ENCODE measurements around the gene RNF150. TPM values are rescaled to one million over a fixed set of nuclear protein-coding genes. Genes with fewer than 3 reads are reported as not detected.

Gene RNF150
- total RNA-seq, 1 experiment from 2014 or later, result 0.14 TPM

- CTCF ChIA-PET, result no interaction called here
- no TSS peak for BruUV-seq (replicated peaks)
- Mint-ChIP-seq H3K27me3 (ENCODE audit: insufficient read depth, unreplicated experiment) (peaks cover 6% of the 10 kb centered on the region), H3K36me3 (ENCODE audit: insufficient read depth, unreplicated experiment) (no peaks in the 10 kb centered on the region), H3K4me1 (ENCODE audit: low read depth, unreplicated experiment) (peaks cover 6% of the 10 kb centered on the region), H3K27ac (ENCODE audit: unreplicated experiment) (no peak overlapping the region), H3K9me3 (ENCODE audit: unreplicated experiment) (no peaks in the 10 kb centered on the region), H3K4me3 (ENCODE audit: unreplicated experiment) (no peak overlapping the region)
- H3K9me3 ChIP-seq, result no peaks in the 10 kb centered on the region
- POLR2A ChIA-PET, result no interaction called here
- no peak overlapping the region for H3K4me3 ChIP-seq (ENCODE audit: low read depth, low read length)
- H3K27me3 ChIP-seq (replicated peaks; ENCODE audit: control insufficient read depth, insufficient read depth, low read length), result no peaks in the 10 kb centered on the region
- intact Hi-C loops (cut with micrococcal nuclease; ENCODE audit: unreplicated experiment), result no loop called here
- no peak for DNase-seq
- H3K36me3 ChIP-seq (ENCODE audit: control insufficient read depth, insufficient read depth, low read length), result no peaks in the 10 kb centered on the region
- TF ChIP-seq, protein P1, sequence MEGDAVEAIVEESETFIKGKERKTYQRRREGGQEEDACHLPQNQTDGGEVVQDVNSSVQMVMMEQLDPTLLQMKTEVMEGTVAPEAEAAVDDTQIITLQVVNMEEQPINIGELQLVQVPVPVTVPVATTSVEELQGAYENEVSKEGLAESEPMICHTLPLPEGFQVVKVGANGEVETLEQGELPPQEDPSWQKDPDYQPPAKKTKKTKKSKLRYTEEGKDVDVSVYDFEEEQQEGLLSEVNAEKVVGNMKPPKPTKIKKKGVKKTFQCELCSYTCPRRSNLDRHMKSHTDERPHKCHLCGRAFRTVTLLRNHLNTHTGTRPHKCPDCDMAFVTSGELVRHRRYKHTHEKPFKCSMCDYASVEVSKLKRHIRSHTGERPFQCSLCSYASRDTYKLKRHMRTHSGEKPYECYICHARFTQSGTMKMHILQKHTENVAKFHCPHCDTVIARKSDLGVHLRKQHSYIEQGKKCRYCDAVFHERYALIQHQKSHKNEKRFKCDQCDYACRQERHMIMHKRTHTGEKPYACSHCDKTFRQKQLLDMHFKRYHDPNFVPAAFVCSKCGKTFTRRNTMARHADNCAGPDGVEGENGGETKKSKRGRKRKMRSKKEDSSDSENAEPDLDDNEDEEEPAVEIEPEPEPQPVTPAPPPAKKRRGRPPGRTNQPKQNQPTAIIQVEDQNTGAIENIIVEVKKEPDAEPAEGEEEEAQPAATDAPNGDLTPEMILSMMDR (IDR thresholded peaks at IDR 0.05; ENCODE audit: insufficient read depth in 1 of 2, low read depth in 1 of 2, low read length in 1 of 2, severe bottlenecking in 1 of 2, unreplicated experiment in 1 of 2), result no peak
- peaks cover 7% of the 10 kb centered on the region; the same call in 1 of the 2 replicates for H3K4me1 ChIP-seq
These were observed 261.9 kb downstream of the RNF150 start for GRCh38 chr4:140871368-140871767.

DNA sequence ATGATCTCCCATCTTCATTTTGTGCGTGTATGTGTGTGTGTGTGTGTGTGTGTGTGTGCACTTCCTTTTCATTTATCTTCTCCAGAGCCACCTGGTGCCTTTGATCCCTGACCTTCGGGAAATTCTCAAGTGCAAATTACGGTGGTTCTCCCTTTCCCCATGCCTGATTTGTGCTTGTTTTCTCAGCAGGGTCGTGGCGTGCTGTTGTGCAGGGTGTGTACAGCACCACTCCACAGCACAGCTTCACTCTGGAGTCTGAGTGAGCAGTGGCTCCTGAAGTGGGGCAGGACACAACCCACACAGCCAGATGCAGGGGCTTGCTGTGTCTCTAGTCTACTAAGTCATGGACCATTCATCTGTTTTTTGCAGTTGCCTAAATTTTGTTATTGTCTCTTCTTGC is 262.8 kb downstream of the RNF150 start:
- TF ChIP-seq, protein P1 (IDR thresholded peaks at IDR 0.05; ENCODE audit: insufficient read depth in 1 of 2, low read depth in 1 of 2, low read length in 1 of 2, severe bottlenecking in 1 of 2, unreplicated experiment in 1 of 2), result no peak
- peaks cover 7% of the 10 kb centered on the region; the same call in 1 of the 2 replicates for H3K4me1 ChIP-seq
- H3K4me1 Mint-ChIP-seq (ENCODE audit: low read depth, unreplicated experiment), result peaks cover 6% of the 10 kb centered on the region
- no peak overlapping the region for H3K4me3 ChIP-seq (ENCODE audit: low read depth, low read length)
- no peaks in the 10 kb centered on the region for H3K9me3 Mint-ChIP-seq (ENCODE audit: unreplicated experiment)
- no peak for DNase-seq
- H3K4me3 Mint-ChIP-seq (ENCODE audit: unreplicated experiment), result no peak overlapping the region
- no peaks in the 10 kb centered on the region for H3K36me3 ChIP-seq (ENCODE audit: control insufficient read depth, insufficient read depth, low read length)
- no peak overlapping the region for H3K27ac Mint-ChIP-seq (ENCODE audit: unreplicated experiment)
- H3K36me3 Mint-ChIP-seq (ENCODE audit: insufficient read depth, unreplicated experiment), result no peaks in the 10 kb centered on the region
- no peaks in the 10 kb centered on the region for H3K9me3 ChIP-seq
- no peaks in the 10 kb centered on the region for H3K27me3 ChIP-seq (replicated peaks; ENCODE audit: control insufficient read depth, insufficient read depth, low read length)
- BruUV-seq (replicated peaks), result no TSS peak
- ChIA-PET POLR2A (no interaction called here), CTCF (interaction anchor here (1.1 to 1.5 kb wide), 2 partner anchors 14 to 114 kb away, joined by 4 to 9 read pairs; partner anchors contain the start of gene TBC1D9)
- intact Hi-C loops (cut with micrococcal nuclease; ENCODE audit: unreplicated experiment), result no loop called here
- peaks cover 5% of the 10 kb centered on the region for H3K27me3 Mint-ChIP-seq (ENCODE audit: insufficient read depth, unreplicated experiment)

DNA sequence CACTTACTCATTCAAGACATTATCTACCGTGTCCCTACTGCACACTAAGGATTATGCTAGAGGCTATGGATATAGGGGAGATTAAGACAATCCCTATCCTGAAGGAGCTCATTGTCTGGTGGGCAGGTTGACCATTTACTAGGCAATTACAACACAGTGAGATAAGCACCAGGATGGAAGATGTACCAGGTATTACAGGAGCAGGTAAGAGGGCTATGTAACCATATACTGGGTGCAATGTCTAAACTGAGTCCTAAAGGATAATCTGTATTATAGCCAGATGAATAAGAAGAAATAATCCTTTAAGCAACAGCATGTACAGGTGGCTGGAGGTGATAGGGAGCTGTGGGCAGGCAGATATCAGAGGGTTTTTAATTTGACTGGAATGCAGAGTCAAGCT is 263.8 kb downstream of the RNF150 start:
- H3K27me3 Mint-ChIP-seq (ENCODE audit: insufficient read depth, unreplicated experiment), result peaks cover 6% of the 10 kb centered on the region
- intact Hi-C loops (cut with micrococcal nuclease; ENCODE audit: unreplicated experiment), result no loop called here
- no peak overlapping the region for H3K4me3 ChIP-seq (ENCODE audit: low read depth, low read length)
- ChIA-PET POLR2A (no interaction called here), CTCF (interaction anchor here (1.1 to 1.5 kb wide), 2 partner anchors 15 to 113 kb away, joined by 4 to 9 read pairs; partner anchors contain the start of gene TBC1D9)
- H3K4me3 Mint-ChIP-seq (ENCODE audit: unreplicated experiment), result no peak overlapping the region
- TF ChIP-seq, protein P1 (IDR thresholded peaks at IDR 0.05; ENCODE audit: insufficient read depth in 1 of 2, low read depth in 1 of 2, low read length in 1 of 2, severe bottlenecking in 1 of 2, unreplicated experiment in 1 of 2), result no peak
- H3K27ac Mint-ChIP-seq (ENCODE audit: unreplicated experiment), result no peak overlapping the region
- peak in 1 of 2 experiments; percentile 8 for DNase-seq
- H3K9me3 ChIP-seq, result no peaks in the 10 kb centered on the region
- no peaks in the 10 kb centered on the region for H3K27me3 ChIP-seq (replicated peaks; ENCODE audit: control insufficient read depth, insufficient read depth, low read length)
- H3K9me3 Mint-ChIP-seq (ENCODE audit: unreplicated experiment), result no peaks in the 10 kb centered on the region
- H3K36me3 Mint-ChIP-seq (ENCODE audit: insufficient read depth, unreplicated experiment), result no peaks in the 10 kb centered on the region
- peaks cover 6% of the 10 kb centered on the region for H3K4me1 Mint-ChIP-seq (ENCODE audit: low read depth, unreplicated experiment)
- H3K36me3 ChIP-seq (ENCODE audit: control insufficient read depth, insufficient read depth, low read length), result no peaks in the 10 kb centered on the region
- H3K4me1 ChIP-seq, result peaks cover 7% of the 10 kb centered on the region; the same call in 1 of the 2 replicates
- no TSS peak for BruUV-seq (replicated peaks)

Data from Caco-2 (cell line).